Keratinocyte (primary cell): ENCODE data around the gene CDH16. TPM values are rescaled to one million over a fixed set of nuclear protein-coding genes. Genes with fewer than 3 reads are reported as not detected.

Source experiments
- DNase-seq: peaks from one replicate; pipeline ENCODE4 v3.0.0-alpha.2; 2011; ENCODE audit warnings: low read depth, missing footprints, low spot score
- FAIRE-seq: peaks from 2 replicates; lab custom pipeline; 2011; peaks lifted over from hg19 to GRCh38; lab: Jason Lieb, UNC
- H2AFZ ChIP-seq: 2 replicates; pipeline ENCODE4 v1.6.0; 2012; ENCODE audit warnings: low read length, control low read depth, inconsistent platforms; ENCODE audit not compliant: control insufficient read depth
- H3K27ac ChIP-seq: 2 replicates; pipeline ENCODE4 v1.5.1; 2011; ENCODE audit warnings: low read length; ENCODE audit not compliant: control insufficient read depth, insufficient read depth
- H3K27me3 ChIP-seq: 3 replicates; pipeline ENCODE4 v1.6.0; 2011; ENCODE audit warnings: low read length; ENCODE audit not compliant: control insufficient read depth, insufficient read depth; ENCODE audit errors: extremely low read depth
- H3K36me3 ChIP-seq, 2 experiments: 2 replicates in 1 of 2; 3 replicates in 1 of 2; pipeline ENCODE4 v1.5.1; 2011; ENCODE audit warnings: low read length in 2 of 2, mild to moderate bottlenecking in 1 of 2; ENCODE audit not compliant: control insufficient read depth in 2 of 2, insufficient read depth in 2 of 2; ENCODE audit errors: extremely low read depth in 1 of 2
- H3K4me1 ChIP-seq: 3 replicates; pipeline ENCODE4 v1.5.1; 2011; ENCODE audit warnings: low read length; ENCODE audit not compliant: control insufficient read depth, insufficient read depth; ENCODE audit errors: extremely low read depth
- H3K4me2 ChIP-seq: 3 replicates; pipeline ENCODE4 v1.6.0; 2011; ENCODE audit warnings: low read depth, low read length; ENCODE audit not compliant: control insufficient read depth, insufficient read depth; ENCODE audit errors: extremely low read depth
- H3K4me3 ChIP-seq, 3 experiments: fragments of 200-600 bp in 1 of 3; sonication (generic) in 1 of 3; 2 replicates in 2 of 3; 3 replicates in 1 of 3; pipeline ENCODE4 v1.5.1; 2011 to 2016; ENCODE audit warnings: low read length in 3 of 3, mild to moderate bottlenecking in 3 of 3, control low read depth in 2 of 3, inconsistent platforms in 1 of 3, low read depth in 1 of 3, mixed read lengths in 1 of 3, mixed run types in 1 of 3, moderate library complexity in 1 of 3; ENCODE audit not compliant: control insufficient read depth in 2 of 3, insufficient read depth in 2 of 3; ENCODE audit errors: extremely low read depth in 1 of 3
- H3K79me2 ChIP-seq: 2 replicates; pipeline ENCODE4 v1.6.0; 2012; ENCODE audit warnings: low read length; ENCODE audit not compliant: control insufficient read depth, insufficient read depth
- H3K9ac ChIP-seq: 3 replicates; pipeline ENCODE4 v1.6.0; 2011; ENCODE audit warnings: low read length; ENCODE audit not compliant: control insufficient read depth, insufficient read depth; ENCODE audit errors: extremely low read depth
- H3K9me1 ChIP-seq: 3 replicates; pipeline ENCODE4 v1.6.0; 2011; ENCODE audit warnings: low read length; ENCODE audit not compliant: control insufficient read depth, insufficient read depth; ENCODE audit errors: extremely low read depth
- H3K9me3 ChIP-seq: 2 replicates; pipeline ENCODE4 v1.5.1; 2012; ENCODE audit warnings: low read depth, low read length; ENCODE audit not compliant: control insufficient read depth
- H4K20me1 ChIP-seq: 3 replicates; pipeline ENCODE4 v1.6.0; 2011; ENCODE audit warnings: low read length; ENCODE audit not compliant: control insufficient read depth, insufficient read depth; ENCODE audit errors: extremely low read depth
- CTCF ChIP-seq, 3 experiments: IDR thresholded peaks in 1 of 3; conservative IDR thresholded peaks in 1 of 3; optimal IDR thresholded peaks in 1 of 3; 2 replicates in 2 of 3; 3 replicates in 1 of 3; pipeline versions ENCODE3 to v1.5.1; 2011; ENCODE audit warnings: low read length in 3 of 3, mild to moderate bottlenecking in 3 of 3, moderate library complexity in 2 of 3, control low read depth in 1 of 3, inconsistent platforms in 1 of 3; ENCODE audit not compliant: insufficient read depth in 2 of 3; ENCODE audit errors: extremely low read depth in 1 of 3
- EZH2 ChIP-seq: IDR thresholded peaks from one replicate; pipeline ENCODE4 v1.6.1; 2012; ENCODE audit warnings: inconsistent platforms, mild to moderate bottlenecking, low read length, moderate library complexity
- dilution Hi-C: fragments of 300-500 bp; cut with MboI; formaldehyde crosslinking; loops from one replicate; pipeline ENCODE4 v1.7.0; 2020; ENCODE audit warnings: low sequenced_read_pairs; ENCODE audit not compliant: extremely low pct_ligation_motif_present
- polyA plus RNA-seq, 5 experiments: library from polyadenylated mRNA; depleted of rRNA in 3 of 5; stranded (reverse) in 3 of 5; stranded (forward) in 1 of 5; unstranded in 1 of 5; fragments of >200 nt; gene quantifications; 1 replicate in 1 of 5; 2 replicates in 3 of 5; 3 replicates in 1 of 5; pipeline versions ENCODE4 v1.2.1 to v1.2.3, GENCODE V29; 2011 to 2012; ENCODE audit warnings: missing spikeins in 2 of 5, low read depth in 1 of 5, low replicate concordance in 1 of 5

The CDH16 gene
- polyA plus RNA-seq, 1 donor (not counting 4 experiments of a cell fraction or from before 2014, with no cell fraction given), result 0.45 TPM

GRCh38 chr16:66915041-66915440 is 3.6 kb downstream of the CDH16 start:
- Histone ChIP-seq H3K79me2 (no peaks in the 10 kb centered on the region), H3K9ac (no peak overlapping the region), H4K20me1 (no peaks in the 10 kb centered on the region), H3K4me2 (no peak overlapping the region), H3K4me3 (no peak overlapping the region), H3K9me1 (no peaks in the 10 kb centered on the region), H3K4me1 (peaks cover 16% of the 10 kb centered on the region), H3K9me3 (no peaks in the 10 kb centered on the region), H2AFZ (no peak overlapping the region), H3K27ac (no peak overlapping the region), H3K27me3 (no peaks in the 10 kb centered on the region), H3K36me3 (no peaks in the 10 kb centered on the region)
- no peak for FAIRE-seq
- DNase-seq, result no peak
- dilution Hi-C loops, result no loop called here
- no peak for TF ChIP-seq CTCF (optimal IDR thresholded peaks at IDR 0.05 in 1 of 3, IDR thresholded peaks at IDR 0.05 in 1 of 3, conservative IDR thresholded peaks at IDR 0.05 in 1 of 3; ENCODE audit: extremely low read depth in 1 of 3, insufficient read depth in 2 of 3, low read length in 3 of 3)
- TF ChIP-seq EZH2, result no peak

GRCh38 chr16:66914541-66914940 is 4.1 kb downstream of the CDH16 start:
- Histone ChIP-seq H2AFZ (no peak overlapping the region), H3K27me3 (no peaks in the 10 kb centered on the region), H3K36me3 (no peaks in the 10 kb centered on the region), H3K4me1 (peaks cover 16% of the 10 kb centered on the region), H3K79me2 (no peaks in the 10 kb centered on the region), H3K9me1 (no peaks in the 10 kb centered on the region), H3K27ac (no peak overlapping the region), H4K20me1 (no peaks in the 10 kb centered on the region), H3K9ac (no peak overlapping the region), H3K4me2 (no peak overlapping the region), H3K4me3 (no peak overlapping the region), H3K9me3 (no peaks in the 10 kb centered on the region)
- FAIRE-seq, result no peak
- DNase-seq, result no peak
- TF ChIP-seq CTCF (optimal IDR thresholded peaks at IDR 0.05 in 1 of 3, IDR thresholded peaks at IDR 0.05 in 1 of 3, conservative IDR thresholded peaks at IDR 0.05 in 1 of 3; ENCODE audit: extremely low read depth in 1 of 3, insufficient read depth in 2 of 3, low read length in 3 of 3) (no peak), EZH2 (no peak)
- dilution Hi-C loops, result no loop called here
